Lower lobe of right lung (tissue), 2 donors: Measurements from ENCODE around the gene LYZL1. TPM values are rescaled to one million over a fixed set of nuclear protein-coding genes. Genes with fewer than 3 reads are reported as not detected.
A peak's percentile ranks its signal among the peaks of the same experiment; 100 is the strongest.
"Not testable (repeated sequence)": the region's sequence is repeated elsewhere in the genome, so short reads cannot be mapped to it uniquely, and the experiment has no call there.

Source experiments
- ATAC-seq, 2 donors: fragments of 200-7000 bp; cut with Tn5 transposase; one replicate each; pipeline ENCODE4 v1.9.1; 2020 to 2022; ENCODE audit warnings: mild to moderate bottlenecking in 2 of 2, moderate library complexity in 2 of 2
- DNase-seq: peaks from one replicate; pipeline ENCODE4 v3.0.0-alpha.2; 2020
- H3K27ac ChIP-seq: fragments of 200-600 bp; one replicate; pipeline ENCODE4 v1.8.0; 2022
- H3K27me3 ChIP-seq: fragments of 200-600 bp; one replicate; pipeline ENCODE4 v1.8.0; 2022; ENCODE audit warnings: low read depth
- H3K36me3 ChIP-seq: fragments of 200-600 bp; one replicate; pipeline ENCODE4 v1.8.0; 2022; ENCODE audit warnings: mild to moderate bottlenecking
- H3K4me1 ChIP-seq: fragments of 200-600 bp; one replicate; pipeline ENCODE4 v1.8.0; 2022
- H3K4me3 ChIP-seq: fragments of 200-600 bp; one replicate; pipeline ENCODE4 v1.8.0; 2022; ENCODE audit warnings: mild to moderate bottlenecking
- H3K9me3 ChIP-seq: fragments of 200-600 bp; one replicate; pipeline ENCODE4 v1.8.0; 2022
- intact Hi-C: fragments of 100-400 bp; cut with DNase I; formaldehyde crosslinking; loops from one replicate; pipeline ENCODE4 v1.11.0; 2022
- total RNA-seq: library from RNA; stranded (reverse); fragmentation: NEBNext Ultra II Directional; extraction: Animal tissue kit (Norgen Biotek cat#: 25700); gene quantifications from one replicate; pipeline ENCODE4 v1.2.1, GENCODE V29; 2021
- TF ChIP-seq, protein P1 (sequence below): fragments of 200-600 bp; IDR thresholded peaks from one replicate; pipeline ENCODE4 v1.8.0; 2022; ENCODE audit warnings: antibody characterized with exemption, mild to moderate bottlenecking
- donor health status: DM: no; HTN: yes; CAD: no; lungs with severe emphysema.

Gene LYZL1
- total RNA-seq, 1 donor from 2014 or later: not detected

DNA sequence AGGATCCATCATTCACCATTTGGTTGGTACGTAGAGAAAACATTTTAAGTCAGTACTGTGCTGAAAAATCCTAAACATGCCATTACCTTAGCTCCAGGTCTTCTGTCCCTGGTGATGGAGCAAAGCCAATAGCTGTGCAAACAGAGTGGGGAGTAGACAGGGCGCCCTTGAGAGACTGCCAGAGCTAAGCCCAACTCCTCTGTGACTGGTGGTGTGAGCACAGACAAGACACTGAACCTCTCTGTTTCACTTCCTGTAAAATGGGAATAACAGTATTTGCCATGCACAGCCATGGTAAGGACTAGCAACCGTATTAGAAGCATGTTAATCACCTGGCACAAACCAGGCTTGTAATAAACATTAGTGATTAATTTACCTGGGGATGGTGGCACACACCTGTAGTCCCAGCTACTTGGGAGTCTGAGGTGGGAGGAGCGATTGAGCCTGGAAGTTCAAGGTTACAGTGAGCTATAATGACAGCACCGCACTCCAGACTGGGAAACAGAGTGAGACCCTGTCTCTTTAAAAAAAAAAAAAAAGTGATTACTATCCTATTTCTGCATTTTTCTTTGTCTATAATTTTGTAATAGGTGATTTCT, 28.7 kb downstream of the LYZL1 start:
- no peaks in the 10 kb centered on the region for H3K9me3 ChIP-seq
- TF ChIP-seq, protein P1, sequence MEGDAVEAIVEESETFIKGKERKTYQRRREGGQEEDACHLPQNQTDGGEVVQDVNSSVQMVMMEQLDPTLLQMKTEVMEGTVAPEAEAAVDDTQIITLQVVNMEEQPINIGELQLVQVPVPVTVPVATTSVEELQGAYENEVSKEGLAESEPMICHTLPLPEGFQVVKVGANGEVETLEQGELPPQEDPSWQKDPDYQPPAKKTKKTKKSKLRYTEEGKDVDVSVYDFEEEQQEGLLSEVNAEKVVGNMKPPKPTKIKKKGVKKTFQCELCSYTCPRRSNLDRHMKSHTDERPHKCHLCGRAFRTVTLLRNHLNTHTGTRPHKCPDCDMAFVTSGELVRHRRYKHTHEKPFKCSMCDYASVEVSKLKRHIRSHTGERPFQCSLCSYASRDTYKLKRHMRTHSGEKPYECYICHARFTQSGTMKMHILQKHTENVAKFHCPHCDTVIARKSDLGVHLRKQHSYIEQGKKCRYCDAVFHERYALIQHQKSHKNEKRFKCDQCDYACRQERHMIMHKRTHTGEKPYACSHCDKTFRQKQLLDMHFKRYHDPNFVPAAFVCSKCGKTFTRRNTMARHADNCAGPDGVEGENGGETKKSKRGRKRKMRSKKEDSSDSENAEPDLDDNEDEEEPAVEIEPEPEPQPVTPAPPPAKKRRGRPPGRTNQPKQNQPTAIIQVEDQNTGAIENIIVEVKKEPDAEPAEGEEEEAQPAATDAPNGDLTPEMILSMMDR: no peak
- peaks cover 8% of the 10 kb centered on the region for H3K4me1 ChIP-seq
- H3K36me3 ChIP-seq: no peaks in the 10 kb centered on the region
- intact Hi-C loops: no loop called here
- no peak overlapping the region for H3K27ac ChIP-seq
- no peak for DNase-seq
- no peaks in the 10 kb centered on the region for H3K27me3 ChIP-seq
- H3K4me3 ChIP-seq: no peak overlapping the region
- peak in 1 of 2 donors; percentile 22 for ATAC-seq

DNA sequence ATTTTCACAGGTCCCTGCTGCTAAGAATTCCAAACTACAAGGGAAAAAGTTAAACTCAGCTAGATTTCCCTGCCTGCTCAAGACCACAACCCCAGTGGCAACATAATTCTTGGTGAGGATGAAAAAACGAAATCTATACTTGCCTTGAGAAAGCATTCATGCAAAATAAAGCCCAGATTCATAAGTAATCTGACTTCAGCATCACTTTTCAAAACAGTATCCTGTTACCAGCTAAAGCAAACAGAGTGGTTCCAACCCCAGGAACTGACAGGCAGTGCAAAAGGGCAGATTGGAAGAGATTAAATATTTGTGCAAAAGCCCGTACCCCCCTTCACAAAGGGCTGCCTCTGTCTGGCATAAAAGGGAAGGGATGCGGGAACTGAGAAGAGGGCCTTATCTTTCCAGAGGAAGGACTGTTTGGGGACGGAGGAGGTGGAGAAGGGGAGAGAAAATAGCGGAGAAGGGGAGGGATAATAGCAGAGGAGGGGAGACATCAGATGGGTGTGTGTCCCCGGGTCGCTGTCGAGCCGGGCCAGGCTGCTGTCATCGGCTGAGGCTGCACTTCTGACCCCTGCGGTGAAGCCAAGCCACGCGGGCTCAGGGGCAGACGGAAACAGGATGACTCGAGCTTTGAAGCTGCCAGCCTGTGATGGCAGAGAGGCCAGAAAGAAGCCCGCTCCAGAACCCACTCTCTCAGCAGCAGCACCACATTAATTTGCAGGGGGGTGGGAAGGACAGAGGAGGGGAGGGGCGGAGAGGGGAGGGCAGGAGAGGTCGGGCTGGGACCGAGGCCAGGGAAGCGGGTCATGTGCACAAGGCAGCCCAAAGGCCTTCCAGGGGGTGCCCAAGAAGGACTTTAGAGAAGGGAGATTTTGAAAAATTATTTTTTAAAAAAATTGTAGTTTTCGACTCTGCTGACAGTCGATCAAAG, 29.5 kb downstream of the LYZL1 start:
- DNase-seq: peak; percentile 61
- H3K36me3 ChIP-seq, H3K27me3 ChIP-seq, H3K27ac ChIP-seq, intact Hi-C loops, H3K9me3 ChIP-seq, H3K4me3 ChIP-seq, H3K4me1 ChIP-seq: not testable (repeated sequence)
- ATAC-seq: peak; percentile 71 to 79

DNA sequence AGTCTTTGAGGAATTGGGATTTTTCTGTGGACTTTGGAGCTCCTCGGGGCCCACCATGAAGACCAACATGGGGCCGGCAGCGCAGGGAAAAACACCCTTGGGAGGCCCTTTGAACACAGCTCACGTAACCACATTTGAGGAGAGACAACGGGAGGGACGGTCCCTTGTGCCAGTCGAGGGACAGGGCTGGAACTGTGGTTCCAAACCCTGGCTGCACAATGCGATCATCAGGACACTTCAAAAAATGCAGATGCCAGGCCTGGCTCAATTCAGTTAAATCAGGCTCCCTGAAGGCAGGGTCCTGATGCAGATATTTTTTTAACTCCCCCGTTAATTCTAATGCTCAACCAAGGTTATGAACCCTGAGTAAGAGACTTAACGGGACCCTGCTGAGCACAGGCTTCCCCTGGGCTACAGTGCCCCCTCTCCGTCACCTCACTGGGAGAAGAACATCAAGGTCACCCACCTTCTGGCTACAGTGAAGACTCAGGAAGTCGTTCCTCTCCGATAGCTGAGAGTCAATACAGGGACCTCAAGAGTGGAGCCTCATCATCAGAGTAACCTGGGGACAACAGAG, 30.4 kb downstream of the LYZL1 start:
- Histone ChIP-seq H3K4me3 (no peak overlapping the region), H3K27ac (no peak overlapping the region), H3K36me3 (no peaks in the 10 kb centered on the region), H3K9me3 (no peaks in the 10 kb centered on the region), H3K27me3 (no peaks in the 10 kb centered on the region), H3K4me1 (peaks cover 8% of the 10 kb centered on the region)
- DNase-seq: no peak
- ATAC-seq: no peak
- intact Hi-C loops: no loop called here
- TF ChIP-seq, protein P1: no peak

DNA sequence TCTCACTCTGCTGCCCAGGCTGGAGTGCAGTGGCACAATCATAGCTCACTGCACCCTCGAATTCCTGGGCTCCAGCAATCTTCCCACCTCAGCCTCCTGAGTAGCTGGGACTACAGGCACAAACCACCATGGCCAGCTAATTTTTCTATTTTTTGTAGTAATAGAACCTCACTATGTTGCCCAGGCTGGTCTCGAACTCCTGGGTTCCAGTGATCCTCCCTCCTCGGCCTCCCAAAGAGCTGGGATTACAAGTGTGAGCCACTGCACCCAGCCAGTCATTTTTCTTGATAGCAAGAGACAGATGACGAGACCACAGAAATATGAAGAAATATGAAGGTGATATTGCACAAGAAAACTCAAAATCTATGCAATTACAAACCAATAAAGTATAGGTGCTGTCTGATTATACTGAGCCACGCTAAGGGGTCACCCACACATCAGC, 31.8 kb downstream of the LYZL1 start:
- H3K4me1 ChIP-seq, H3K27ac ChIP-seq, H3K9me3 ChIP-seq, H3K27me3 ChIP-seq, DNase-seq, H3K4me3 ChIP-seq, H3K36me3 ChIP-seq, intact Hi-C loops, ATAC-seq: not testable (repeated sequence)

DNA sequence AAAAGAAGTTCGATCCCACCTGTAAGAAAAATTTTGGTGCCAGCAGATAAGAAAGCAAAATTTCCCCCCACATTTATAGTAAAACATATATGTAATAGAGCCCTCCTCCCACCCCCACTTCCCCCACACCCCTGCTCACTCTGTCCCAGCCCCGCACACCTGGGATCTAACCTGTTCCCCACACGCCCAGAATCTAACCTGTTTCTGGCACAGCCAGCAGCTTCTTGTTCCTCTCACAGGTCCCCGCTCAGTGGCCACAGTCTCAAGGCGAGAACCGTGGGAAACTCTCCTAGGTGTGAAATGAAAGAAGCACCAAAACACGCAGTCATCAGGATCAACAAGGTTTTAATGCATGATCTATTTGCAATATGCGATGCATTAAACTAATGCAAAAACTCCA, 32.8 kb downstream of the LYZL1 start:
- Histone ChIP-seq H3K36me3 (no peaks in the 10 kb centered on the region), H3K4me1 (peaks cover 8% of the 10 kb centered on the region), H3K4me3 (no peak overlapping the region), H3K27ac (no peak overlapping the region), H3K9me3 (no peaks in the 10 kb centered on the region), H3K27me3 (no peaks in the 10 kb centered on the region)
- no peak for DNase-seq
- intact Hi-C loops: no loop called here
- ATAC-seq: no peak
- TF ChIP-seq, protein P1: no peak

DNA sequence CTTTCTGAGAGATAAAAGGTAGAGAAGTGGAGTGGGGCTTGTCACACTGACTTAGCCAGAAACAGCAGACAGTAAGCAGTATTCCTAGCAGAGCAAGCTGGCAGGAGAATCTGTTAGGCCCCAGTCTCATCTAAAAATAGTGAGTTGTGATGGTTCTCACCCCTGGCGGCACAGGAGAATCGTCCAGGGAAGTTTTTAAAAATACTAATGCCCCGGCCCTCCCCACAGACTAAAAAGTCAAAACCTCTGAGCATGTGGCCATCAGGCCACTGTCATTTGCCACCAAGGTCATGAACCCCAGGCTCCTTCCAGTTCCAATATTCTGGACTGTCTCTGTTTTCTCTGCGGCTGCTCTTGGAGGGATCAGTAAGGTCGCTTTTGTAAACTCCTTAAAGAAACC, 34.0 kb downstream of the LYZL1 start:
- peaks cover 8% of the 10 kb centered on the region for H3K4me1 ChIP-seq
- intact Hi-C loops: no loop called here
- no peak for ATAC-seq
- H3K9me3 ChIP-seq: no peaks in the 10 kb centered on the region
- H3K27me3 ChIP-seq: no peaks in the 10 kb centered on the region
- H3K27ac ChIP-seq: no peak overlapping the region
- TF ChIP-seq, protein P1: no peak
- no peak overlapping the region for H3K4me3 ChIP-seq
- no peak for DNase-seq
- H3K36me3 ChIP-seq: no peaks in the 10 kb centered on the region
